HCEC 1CT (cell line): Measurements from ENCODE around the gene TMEM45A.
"Not testable (repeated sequence)": the region's sequence is repeated elsewhere in the genome, so short reads cannot be mapped to it uniquely, and the experiment has no call there.

Experiments used
- DNase-seq: peaks from one replicate; pipeline ENCODE4 v3.0.0-alpha.2; 2017

TMEM45A gene

GRCh38 chr3:100580147-100580546 is 87.7 kb downstream of the TMEM45A start:
- no peak for DNase-seq

GRCh38 chr3:100581650-100582049 is 89.2 kb downstream of the TMEM45A start:
- no peak for DNase-seq

GRCh38 chr3:100582157-100582556 is 89.7 kb downstream of the TMEM45A start:
- DNase-seq, result not testable (repeated sequence)

- no peak for DNase-seq
Measured at GRCh38 chr3:100584101-100584660, 91.8 kb downstream of the TMEM45A start.

GRCh38 chr3:100586832-100587231 is 94.4 kb downstream of the TMEM45A start:
- no peak for DNase-seq

- no peak for DNase-seq
Measured at GRCh38 chr3:100588251-100588650, 95.8 kb downstream of the TMEM45A start.

- DNase-seq, result peak; percentile 59
Measured at GRCh38 chr3:100590114-100590839, 97.9 kb downstream of the TMEM45A start.

GRCh38 chr3:100590840-100591147 is 98.4 kb downstream of the TMEM45A start:
- DNase-seq, result no peak

- DNase-seq, result no peak
Measured at GRCh38 chr3:100591411-100591810, 99.0 kb downstream of the TMEM45A start.

GRCh38 chr3:100600181-100601042 is 108.0 kb downstream of the TMEM45A start:
- DNase-seq, result no peak

- DNase-seq, result peak; percentile 69
Measured at GRCh38 chr3:100602506-100603444, 110.4 kb downstream of the TMEM45A start.

GRCh38 chr3:100603469-100603868 is 111.0 kb downstream of the TMEM45A start:
- peak; percentile 57 for DNase-seq

- no peak for DNase-seq
Measured at GRCh38 chr3:100605358-100605757, 112.9 kb downstream of the TMEM45A start.

- DNase-seq, result no peak
Measured at GRCh38 chr3:100606894-100607512, 114.6 kb downstream of the TMEM45A start.

- no peak for DNase-seq
Measured at GRCh38 chr3:100609305-100609704, 116.9 kb downstream of the TMEM45A start, which contains the start of gene ADGRG7. TSS of gene ADGRG7 (plus strand) at chr3:100609601. CDS start at chr3:100609857, 256 bp downstream.

GRCh38 chr3:100609963-100610362 is 117.5 kb downstream of the TMEM45A start:
- no peak for DNase-seq

GRCh38 chr3:100611221-100611620 is 118.8 kb downstream of the TMEM45A start:
- no peak for DNase-seq

- DNase-seq, result no peak
Measured at GRCh38 chr3:100613721-100614390, 121.4 kb downstream of the TMEM45A start.

GRCh38 chr3:100614941-100615340 is 122.5 kb downstream of the TMEM45A start:
- DNase-seq, result no peak

GRCh38 chr3:100615684-100616083 is 123.3 kb downstream of the TMEM45A start:
- peak; percentile 11 for DNase-seq

- no peak for DNase-seq
Measured at GRCh38 chr3:100621251-100621650, 128.8 kb downstream of the TMEM45A start.
